Measurements from ENCODE around the gene BRINP2.

Gene BRINP2

DNA sequence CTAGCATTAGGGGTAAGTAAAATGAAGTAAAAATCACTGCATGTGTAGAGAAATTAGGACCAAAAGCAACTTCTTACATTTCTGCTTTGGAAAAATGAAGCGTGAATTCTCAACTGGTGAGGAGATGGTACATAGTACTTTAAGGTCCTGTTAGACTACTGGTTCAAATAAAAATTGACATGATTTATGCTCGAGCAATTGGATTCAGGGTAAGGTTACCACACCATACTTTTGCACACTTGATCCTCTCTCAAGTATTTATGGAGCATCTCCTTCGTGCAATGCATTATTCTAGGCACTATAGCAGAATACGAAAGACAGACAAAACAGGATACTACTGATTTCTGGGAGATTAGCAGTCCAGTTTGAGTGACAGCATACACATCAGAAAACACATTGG lies 66.2 kb downstream of the BRINP2 start:
- no peak overlapping the region for H3K27ac ChIP-seq
- no peak overlapping the region for H3K9ac ChIP-seq
- H4K20me1 ChIP-seq: no peaks in the 10 kb centered on the region
- no peaks in the 10 kb centered on the region for H3K36me3 ChIP-seq
- TF ChIP-seq Cebpa-rat (IDR thresholded peaks at IDR 0.05): no peak
- no peak overlapping the region for H3K4me2 ChIP-seq
- no peaks in the 10 kb centered on the region for H3K27me3 ChIP-seq
- no peaks in the 10 kb centered on the region for H3K9me3 ChIP-seq
- no peaks in the 10 kb centered on the region for H3K4me1 ChIP-seq
- no peak overlapping the region for H3K4me3 ChIP-seq

DNA sequence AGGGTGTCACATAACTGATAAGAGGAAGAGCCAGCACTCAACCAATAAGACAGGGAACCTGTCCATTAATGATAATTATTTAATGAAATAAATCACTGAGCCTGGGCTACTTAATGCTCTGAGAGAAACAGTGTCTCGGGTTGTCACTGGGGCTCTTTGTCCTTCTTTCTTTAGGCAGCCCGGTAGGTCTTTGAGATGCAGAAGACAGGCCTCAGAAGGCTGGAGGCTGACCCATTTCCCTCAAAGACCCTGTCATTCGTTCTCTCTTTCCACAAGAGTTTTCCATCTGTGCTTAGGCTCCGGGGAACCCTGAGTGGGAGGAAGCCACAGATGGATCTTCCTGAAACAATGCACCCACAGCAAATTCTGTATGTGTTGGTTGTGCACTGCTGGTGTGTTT lies 68.2 kb downstream of the BRINP2 start:
- Histone ChIP-seq H3K9me3 (no peaks in the 10 kb centered on the region), H4K20me1 (no peaks in the 10 kb centered on the region), H3K4me1 (no peaks in the 10 kb centered on the region), H3K27ac (no peak overlapping the region), H3K9ac (no peak overlapping the region), H3K36me3 (no peaks in the 10 kb centered on the region), H3K4me2 (no peak overlapping the region), H3K27me3 (no peaks in the 10 kb centered on the region), H3K4me3 (no peak overlapping the region)
- TF ChIP-seq Cebpa-rat (IDR thresholded peaks at IDR 0.05): no peak

- Histone ChIP-seq H3K9ac (no peak overlapping the region), H3K9me3 (no peaks in the 10 kb centered on the region), H3K4me1 (no peaks in the 10 kb centered on the region), H3K27ac (no peak overlapping the region), H3K4me2 (no peak overlapping the region), H4K20me1 (no peaks in the 10 kb centered on the region), H3K36me3 (no peaks in the 10 kb centered on the region), H3K4me3 (no peak overlapping the region), H3K27me3 (no peaks in the 10 kb centered on the region)
- no peak for TF ChIP-seq Cebpa-rat (IDR thresholded peaks at IDR 0.05)
Observed at GRCh38 chr1:177239792-177240191, 69.0 kb downstream of the BRINP2 start.

DNA sequence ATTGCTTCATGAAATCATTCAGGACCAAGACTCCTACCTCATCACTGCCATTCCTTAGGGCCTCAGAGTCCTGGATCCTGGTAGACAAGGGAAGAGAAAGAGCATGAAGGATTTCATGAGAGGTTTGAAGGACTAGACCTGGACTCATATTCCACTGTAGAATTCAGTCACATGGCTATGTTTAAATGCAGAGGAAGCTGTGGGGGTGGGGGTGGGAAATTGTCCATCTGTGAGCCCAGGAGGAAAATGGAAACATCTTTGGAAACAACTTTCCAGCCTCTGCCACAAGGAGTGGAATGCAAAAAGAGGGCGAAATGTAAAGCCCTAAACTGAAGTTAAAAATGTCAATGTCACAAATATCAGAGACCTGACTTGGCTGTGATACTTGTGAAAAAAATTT lies 73.0 kb downstream of the BRINP2 start:
- no peak for TF ChIP-seq Cebpa-rat (IDR thresholded peaks at IDR 0.05)
- no peak overlapping the region for H3K4me2 ChIP-seq

GRCh38 chr1:177246710-177247580 lies 76.2 kb downstream of the BRINP2 start:
- Histone ChIP-seq H3K4me2 (no peak overlapping the region), H3K9ac (no peak overlapping the region), H3K36me3 (no peaks in the 10 kb centered on the region), H4K20me1 (no peaks in the 10 kb centered on the region), H3K4me1 (no peaks in the 10 kb centered on the region), H3K27me3 (no peaks in the 10 kb centered on the region), H3K9me3 (no peaks in the 10 kb centered on the region), H3K4me3 (no peak overlapping the region), H3K27ac (no peak overlapping the region)
- no peak for TF ChIP-seq Cebpa-rat (IDR thresholded peaks at IDR 0.05)

More for the DNA sequence above, 73.0 kb downstream of the BRINP2 start:
- no peaks in the 10 kb centered on the region for H3K36me3 ChIP-seq
- H3K9me3 ChIP-seq: no peaks in the 10 kb centered on the region
- no peaks in the 10 kb centered on the region for H3K27me3 ChIP-seq
- H4K20me1 ChIP-seq: no peaks in the 10 kb centered on the region
- H3K27ac ChIP-seq: no peak overlapping the region
- H3K9ac ChIP-seq: no peak overlapping the region
- no peak overlapping the region for H3K4me3 ChIP-seq
- no peaks in the 10 kb centered on the region for H3K4me1 ChIP-seq

DNA sequence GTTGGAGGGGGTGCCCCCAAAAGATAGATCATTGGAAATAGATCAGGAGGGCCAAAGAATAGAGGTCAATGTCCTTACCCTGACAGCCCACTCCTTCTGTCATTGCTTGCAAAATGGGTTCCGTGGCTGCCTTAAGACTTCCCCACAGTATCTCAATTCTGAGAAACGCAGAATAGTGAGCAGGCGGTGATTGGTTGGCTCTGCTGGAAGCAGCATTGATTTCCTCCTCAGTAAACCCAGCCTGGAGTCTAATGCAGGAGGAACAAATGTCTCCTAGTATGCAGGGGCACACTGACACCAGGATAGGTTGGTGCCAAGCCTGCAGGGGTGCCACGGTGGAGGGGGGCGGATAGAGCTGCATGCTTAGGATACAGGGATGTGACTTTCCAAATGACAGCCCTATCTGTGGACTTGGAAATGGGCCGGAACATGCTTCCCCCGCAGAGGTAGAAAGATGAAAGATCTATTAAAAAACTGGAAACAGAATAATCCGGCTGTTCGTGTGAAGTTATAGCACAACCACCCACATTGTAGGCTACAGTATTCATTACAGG lies 76.9 kb downstream of the BRINP2 start:
- Histone ChIP-seq H3K27me3 (no peaks in the 10 kb centered on the region), H3K36me3 (no peaks in the 10 kb centered on the region), H4K20me1 (no peaks in the 10 kb centered on the region), H3K4me1 (no peaks in the 10 kb centered on the region), H3K9ac (no peak overlapping the region), H3K4me2 (no peak overlapping the region), H3K27ac (no peak overlapping the region), H3K9me3 (no peaks in the 10 kb centered on the region), H3K4me3 (no peak overlapping the region)
- TF ChIP-seq Cebpa-rat (IDR thresholded peaks at IDR 0.05): no peak

DNA sequence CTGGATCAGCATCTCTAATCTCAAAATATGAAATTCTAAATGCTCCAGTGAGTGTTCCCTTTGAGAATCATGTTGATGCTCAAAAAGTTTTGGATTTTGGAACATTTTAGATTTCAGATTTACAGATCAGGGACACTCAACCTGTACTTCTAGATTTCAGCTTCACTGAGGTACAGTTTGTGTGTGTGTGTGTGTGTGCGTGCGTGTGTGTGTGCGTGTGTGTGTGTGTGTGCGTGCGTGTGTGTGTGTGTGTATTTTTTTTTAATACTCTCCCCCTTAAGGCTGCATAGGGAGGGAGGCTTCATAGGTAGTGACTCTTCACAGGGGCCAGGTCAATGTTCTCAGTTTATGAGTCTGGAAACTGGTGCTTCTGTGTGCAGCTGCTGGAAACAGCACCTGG lies 77.5 kb downstream of the BRINP2 start:
- no peaks in the 10 kb centered on the region for H3K36me3 ChIP-seq
- no peak overlapping the region for H3K9ac ChIP-seq
- no peak overlapping the region for H3K27ac ChIP-seq
- no peak overlapping the region for H3K4me3 ChIP-seq
- H3K4me1 ChIP-seq: no peaks in the 10 kb centered on the region
- H3K4me2 ChIP-seq: no peak overlapping the region
- H3K27me3 ChIP-seq: no peaks in the 10 kb centered on the region
- no peak for TF ChIP-seq Cebpa-rat (IDR thresholded peaks at IDR 0.05)
- H3K9me3 ChIP-seq: no peaks in the 10 kb centered on the region
- no peaks in the 10 kb centered on the region for H4K20me1 ChIP-seq

DNA sequence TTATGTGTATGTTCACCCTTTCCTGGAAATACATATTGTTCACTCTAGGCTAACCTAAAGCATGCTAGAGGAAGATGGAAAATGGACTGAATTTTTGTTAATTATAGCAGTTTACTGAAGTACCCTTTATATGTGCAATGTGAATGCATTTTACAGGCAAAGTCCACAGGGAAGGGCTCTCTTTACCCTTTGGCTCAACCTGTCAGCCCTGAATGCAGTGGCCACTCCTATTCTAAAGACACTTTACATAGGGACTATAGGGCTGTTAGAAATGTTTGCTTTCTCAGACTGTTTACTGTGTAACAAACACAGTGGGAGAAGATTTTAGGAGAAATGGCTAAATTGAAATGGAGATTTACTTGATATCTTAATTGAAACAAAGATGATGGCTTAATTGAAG lies 78.5 kb downstream of the BRINP2 start:
- Histone ChIP-seq H3K9ac (no peak overlapping the region), H3K4me1 (no peaks in the 10 kb centered on the region), H3K27me3 (no peaks in the 10 kb centered on the region), H3K4me3 (no peak overlapping the region), H3K4me2 (no peak overlapping the region), H3K9me3 (no peaks in the 10 kb centered on the region), H4K20me1 (no peaks in the 10 kb centered on the region), H3K27ac (no peak overlapping the region), H3K36me3 (no peaks in the 10 kb centered on the region)
- TF ChIP-seq Cebpa-rat (IDR thresholded peaks at IDR 0.05): no peak

GRCh38 chr1:177252877-177253276 lies 82.1 kb downstream of the BRINP2 start:
- no peak for TF ChIP-seq Cebpa-rat (IDR thresholded peaks at IDR 0.05)
- no peak overlapping the region for H3K4me3 ChIP-seq
- H3K4me1 ChIP-seq: peaks cover 17% of the 10 kb centered on the region
- no peak overlapping the region for H3K4me2 ChIP-seq
- no peak overlapping the region for H3K27ac ChIP-seq
- H3K9ac ChIP-seq: no peak overlapping the region
- H3K27me3 ChIP-seq: no peaks in the 10 kb centered on the region
- H3K36me3 ChIP-seq: no peaks in the 10 kb centered on the region
- no peaks in the 10 kb centered on the region for H3K9me3 ChIP-seq
- H4K20me1 ChIP-seq: no peaks in the 10 kb centered on the region

DNA sequence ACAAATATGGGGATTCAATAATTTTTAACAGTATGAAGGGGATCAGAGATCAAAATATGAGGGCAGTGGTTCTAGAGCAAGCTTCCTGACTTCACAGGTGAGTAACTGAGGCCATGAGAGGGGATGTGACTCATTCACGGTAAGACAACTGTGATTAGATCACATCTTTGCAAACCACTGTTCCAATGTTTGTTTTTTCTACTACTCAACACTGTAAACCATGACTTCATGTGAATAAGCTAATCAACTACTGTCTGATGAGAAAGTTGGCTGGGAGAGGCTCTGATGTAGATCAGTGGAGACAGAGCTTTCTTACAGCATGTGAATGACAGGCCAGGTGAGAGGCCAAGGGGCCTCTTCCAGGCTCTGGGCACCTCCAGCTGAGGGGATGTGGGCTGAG lies 84.7 kb downstream of the BRINP2 start:
- no peaks in the 10 kb centered on the region for H4K20me1 ChIP-seq
- no peak overlapping the region for H3K9ac ChIP-seq
- H3K4me3 ChIP-seq: no peak overlapping the region
- TF ChIP-seq Cebpa-rat (IDR thresholded peaks at IDR 0.05): no peak
- peaks cover 17% of the 10 kb centered on the region for H3K4me1 ChIP-seq
- no peak overlapping the region for H3K27ac ChIP-seq
- H3K27me3 ChIP-seq: no peaks in the 10 kb centered on the region
- no peaks in the 10 kb centered on the region for H3K36me3 ChIP-seq
- no peak overlapping the region for H3K4me2 ChIP-seq
- no peaks in the 10 kb centered on the region for H3K9me3 ChIP-seq

Measured in BLaER1 (cell line).